HEK293T (cell line): ENCODE data around the gene HIVEP2.

Experiments used
- CTCF ChIA-PET: fragments of 350-600 bp; formaldehyde crosslinking; extraction: SDS; loops from one replicate; lab custom pipeline; 2021; ENCODE audit warnings: antibody characterized with exemption, inconsistent platforms; lab: Yijun Ruan, JAX
- POLR2A ChIA-PET: fragments of 350-600 bp; formaldehyde crosslinking; extraction: SDS; loops from one replicate; lab custom pipeline; 2020; ENCODE audit warnings: antibody characterized with exemption, inconsistent platforms; lab: Yijun Ruan, JAX
- DNase-seq: peaks from one replicate; pipeline ENCODE4 v3.0.0; 2012; ENCODE audit warnings: mixed read lengths; ENCODE audit errors: extremely low spot score
- ARNT ChIP-seq: fragments of 450-650 bp; IDR thresholded peaks from 2 replicates; pipeline ENCODE4 v1.6.1; 2017; ENCODE audit warnings: mild to moderate bottlenecking
- BHLHE40 ChIP-seq: fragments of 450-650 bp; IDR thresholded peaks from 2 replicates; pipeline ENCODE4 v1.6.1; 2016; ENCODE audit warnings: mild to moderate bottlenecking, moderate library complexity, borderline replicate concordance
- CTBP1 ChIP-seq: fragments of 450-650 bp; IDR thresholded peaks from 2 replicates; pipeline ENCODE4 v1.6.1; 2016; ENCODE audit warnings: borderline replicate concordance
- ELF4 ChIP-seq: fragments of 450-650 bp; IDR thresholded peaks from 2 replicates; pipeline ENCODE4 v1.6.1; 2017; ENCODE audit warnings: antibody characterized with exemption
- FOXA1 ChIP-seq: fragments of 450-650 bp; IDR thresholded peaks from 2 replicates; pipeline ENCODE4 v1.6.1; 2016; ENCODE audit warnings: mild to moderate bottlenecking
- FOXK2 ChIP-seq: fragments of 450-650 bp; IDR thresholded peaks from 2 replicates; pipeline ENCODE4 v1.6.1; 2016; ENCODE audit warnings: mild to moderate bottlenecking
- FOXM1 ChIP-seq: fragments of 450-650 bp; IDR thresholded peaks from 2 replicates; pipeline ENCODE4 v1.6.1; 2017; ENCODE audit warnings: mild to moderate bottlenecking, borderline replicate concordance
- HDGF ChIP-seq: fragments of 450-650 bp; IDR thresholded peaks from 2 replicates; pipeline ENCODE4 v1.6.1; 2017; ENCODE audit warnings: antibody characterized with exemption, borderline replicate concordance
- L3MBTL2 ChIP-seq: fragments of 450-650 bp; conservative IDR thresholded peaks from 2 replicates; pipeline ENCODE4 v1.6.1; 2016; ENCODE audit warnings: mild to moderate bottlenecking
- LEF1 ChIP-seq: fragments of 450-650 bp; IDR thresholded peaks from 2 replicates; pipeline ENCODE4 v1.6.1; 2017; ENCODE audit warnings: mild to moderate bottlenecking, borderline replicate concordance
- NFRKB ChIP-seq: fragments of 450-650 bp; IDR thresholded peaks from 2 replicates; pipeline ENCODE4 v1.6.1; 2016; ENCODE audit warnings: mild to moderate bottlenecking, moderate library complexity
- SP1 ChIP-seq: fragments of 450-650 bp; IDR thresholded peaks from 2 replicates; pipeline ENCODE4 v1.6.1; 2017
- SUZ12 ChIP-seq: fragments of 450-650 bp; IDR thresholded peaks from 2 replicates; pipeline ENCODE4 v1.6.1; 2016; ENCODE audit warnings: mild to moderate bottlenecking
- TARDBP ChIP-seq: fragments of 450-650 bp; IDR thresholded peaks from 2 replicates; pipeline ENCODE4 v1.6.1; 2016
- ZNF384 ChIP-seq: fragments of 450-650 bp; IDR thresholded peaks from 2 replicates; pipeline ENCODE4 v1.6.1; 2016
- TF ChIP-seq, protein P1 (sequence below): fragments of 450-650 bp; IDR thresholded peaks from 2 replicates; pipeline ENCODE4 v1.6.1; 2016

HIVEP2 gene

DNA sequence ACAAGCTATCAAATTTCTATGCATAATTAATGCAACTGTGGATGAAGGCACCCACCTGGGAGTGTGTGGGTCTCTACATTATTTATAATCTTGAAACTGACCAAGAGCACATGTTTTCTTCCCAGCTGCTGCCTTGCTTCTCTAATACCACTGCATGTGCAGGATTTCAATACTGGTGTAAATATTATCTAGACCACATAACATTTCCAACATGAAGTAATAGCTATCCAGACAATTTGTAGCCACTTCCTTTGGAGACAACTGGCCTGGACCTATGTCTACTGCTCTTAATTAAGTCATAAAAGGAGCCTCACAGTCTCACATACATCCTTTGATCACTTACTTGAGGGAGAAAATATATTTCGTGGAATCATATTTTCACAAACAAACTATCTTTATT lies 180.7 kb downstream of the HIVEP2 start:
- DNase-seq = no peak
- POLR2A ChIA-PET = no interaction called here
- CTCF ChIA-PET = no interaction called here
- TF ChIP-seq CTBP1 = no peak
- no peak for TF ChIP-seq BHLHE40
- TF ChIP-seq L3MBTL2 = no peak
- no peak for TF ChIP-seq FOXK2
- TF ChIP-seq NFRKB = no peak
- TF ChIP-seq SP1 = no peak
- no peak for TF ChIP-seq ELF4
- no peak for TF ChIP-seq HDGF
- no peak for TF ChIP-seq ZNF384
- TF ChIP-seq, protein P1, sequence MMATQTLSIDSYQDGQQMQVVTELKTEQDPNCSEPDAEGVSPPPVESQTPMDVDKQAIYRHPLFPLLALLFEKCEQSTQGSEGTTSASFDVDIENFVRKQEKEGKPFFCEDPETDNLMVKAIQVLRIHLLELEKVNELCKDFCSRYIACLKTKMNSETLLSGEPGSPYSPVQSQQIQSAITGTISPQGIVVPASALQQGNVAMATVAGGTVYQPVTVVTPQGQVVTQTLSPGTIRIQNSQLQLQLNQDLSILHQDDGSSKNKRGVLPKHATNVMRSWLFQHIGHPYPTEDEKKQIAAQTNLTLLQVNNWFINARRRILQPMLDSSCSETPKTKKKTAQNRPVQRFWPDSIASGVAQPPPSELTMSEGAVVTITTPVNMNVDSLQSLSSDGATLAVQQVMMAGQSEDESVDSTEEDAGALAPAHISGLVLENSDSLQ = no peak
- TF ChIP-seq SUZ12 = no peak
- TF ChIP-seq FOXA1 = no peak
- no peak for TF ChIP-seq TARDBP
- TF ChIP-seq FOXM1 = no peak
- no peak for TF ChIP-seq LEF1
- no peak for TF ChIP-seq ARNT

DNA sequence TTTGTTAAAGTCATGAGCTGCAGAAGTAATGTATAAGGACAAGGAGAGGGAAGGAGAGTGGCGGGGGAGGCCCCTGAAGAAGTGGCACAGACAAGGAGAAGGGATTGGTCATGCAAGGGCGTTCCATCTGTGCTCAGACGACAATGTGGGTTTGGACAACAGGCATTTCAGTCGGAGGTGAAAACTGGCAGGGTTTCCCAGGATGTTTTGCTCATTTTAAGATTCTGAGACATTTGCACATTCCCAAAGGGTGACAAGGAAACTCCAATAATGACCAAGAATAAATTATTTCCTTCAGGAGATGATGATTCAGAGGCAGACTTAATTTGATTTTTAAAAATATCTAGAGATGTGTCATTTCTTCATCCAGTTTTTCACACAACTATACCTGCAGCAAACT lies 181.8 kb downstream of the HIVEP2 start:
- POLR2A ChIA-PET = no interaction called here
- CTCF ChIA-PET = no interaction called here
- DNase-seq = no peak
- TF ChIP-seq ARNT = no peak
- no peak for TF ChIP-seq FOXA1
- no peak for TF ChIP-seq NFRKB
- TF ChIP-seq, protein P1 = no peak
- TF ChIP-seq FOXK2 = no peak
- no peak for TF ChIP-seq SP1
- TF ChIP-seq SUZ12 = no peak
- TF ChIP-seq ELF4 = no peak
- no peak for TF ChIP-seq L3MBTL2
- no peak for TF ChIP-seq LEF1
- TF ChIP-seq BHLHE40 = no peak
- no peak for TF ChIP-seq CTBP1

DNA sequence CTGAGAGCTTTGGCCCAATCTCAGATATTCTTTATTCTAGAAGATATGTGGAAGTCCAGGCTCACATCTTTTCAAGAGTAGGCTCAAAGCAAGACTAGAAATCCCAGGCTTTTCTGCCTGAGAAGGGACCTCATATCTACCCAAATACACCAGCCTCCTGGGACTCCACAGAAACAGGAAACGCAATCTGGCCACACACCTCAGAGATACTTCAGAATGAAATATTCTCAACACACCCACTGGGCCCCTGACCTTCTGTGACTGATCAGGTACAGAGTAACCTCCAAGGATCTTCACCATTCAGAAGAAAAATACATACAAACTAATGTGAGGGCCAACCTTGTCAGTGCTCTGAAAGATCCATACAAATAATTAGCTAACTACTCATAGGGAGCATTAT lies 183.2 kb downstream of the HIVEP2 start:
- TF ChIP-seq LEF1 = no peak
- TF ChIP-seq CTBP1 = no peak
- TF ChIP-seq SUZ12 = no peak
- TF ChIP-seq BHLHE40 = no peak
- TF ChIP-seq HDGF = no peak
- TF ChIP-seq NFRKB = no peak
- TF ChIP-seq FOXM1 = no peak
- TF ChIP-seq L3MBTL2 = no peak
- TF ChIP-seq TARDBP = no peak
- TF ChIP-seq FOXK2 = no peak
- TF ChIP-seq, protein P1 = no peak
- no peak for TF ChIP-seq SP1
- TF ChIP-seq ZNF384 = no peak
- TF ChIP-seq ARNT = no peak
- TF ChIP-seq ELF4 = no peak
- no peak for TF ChIP-seq FOXA1
- ChIA-PET CTCF (no interaction called here), POLR2A (no interaction called here)
- no peak for DNase-seq

DNA sequence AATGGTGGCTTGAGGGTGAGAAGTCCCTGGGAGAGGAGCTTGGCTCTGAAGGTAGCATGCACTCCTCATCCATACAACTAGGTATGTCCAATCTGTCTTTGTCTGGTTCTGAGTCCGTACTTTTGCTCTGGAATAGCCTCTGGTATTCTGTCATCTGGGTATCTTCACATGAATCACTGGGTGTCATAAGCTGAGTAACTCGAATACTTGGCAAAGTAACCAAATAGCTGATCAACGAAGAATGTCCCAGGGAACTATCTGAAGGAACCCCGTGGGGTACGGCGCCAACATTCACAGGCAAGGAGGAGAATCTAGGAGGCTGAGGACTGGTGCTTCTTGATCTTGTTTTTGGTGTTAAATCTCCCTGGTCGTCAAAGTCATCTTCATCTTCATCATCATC lies 184.8 kb downstream of the HIVEP2 start:
- ChIA-PET POLR2A (no interaction called here), CTCF (no interaction called here)
- DNase-seq = no peak
- TF ChIP-seq FOXM1 (no peak), HDGF (no peak), NFRKB (no peak), BHLHE40 (no peak), FOXK2 (no peak), LEF1 (no peak), L3MBTL2 (no peak), TARDBP (no peak), ZNF384 (no peak), SP1 (no peak), ELF4 (no peak), FOXA1 (no peak), CTBP1 (no peak), ARNT (no peak), SUZ12 (no peak)
- TF ChIP-seq, protein P1 = no peak

DNA sequence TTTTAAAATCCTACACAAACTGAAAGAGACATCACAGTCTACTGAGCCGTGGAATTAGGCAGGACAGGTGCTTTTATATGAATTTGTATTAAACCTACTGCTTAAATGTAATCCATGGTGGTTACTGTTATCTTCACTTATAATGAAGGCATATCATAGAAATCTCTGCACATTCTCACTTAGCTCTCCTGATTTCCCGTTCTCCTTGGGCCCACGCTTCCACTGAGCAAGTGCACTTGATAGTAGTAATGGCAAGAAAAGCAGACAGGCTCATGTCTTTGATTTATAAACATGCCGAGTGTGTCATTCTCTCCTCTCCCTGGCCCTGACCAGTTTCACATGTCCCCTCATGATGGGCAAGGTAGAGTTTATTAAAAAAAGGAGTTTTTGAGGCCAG lies 186.3 kb downstream of the HIVEP2 start:
- POLR2A ChIA-PET = no interaction called here
- CTCF ChIA-PET = no interaction called here
- no peak for TF ChIP-seq L3MBTL2
- DNase-seq = no peak
